Measurements from ENCODE around the gene PLCZ1.

Gene PLCZ1

DNA sequence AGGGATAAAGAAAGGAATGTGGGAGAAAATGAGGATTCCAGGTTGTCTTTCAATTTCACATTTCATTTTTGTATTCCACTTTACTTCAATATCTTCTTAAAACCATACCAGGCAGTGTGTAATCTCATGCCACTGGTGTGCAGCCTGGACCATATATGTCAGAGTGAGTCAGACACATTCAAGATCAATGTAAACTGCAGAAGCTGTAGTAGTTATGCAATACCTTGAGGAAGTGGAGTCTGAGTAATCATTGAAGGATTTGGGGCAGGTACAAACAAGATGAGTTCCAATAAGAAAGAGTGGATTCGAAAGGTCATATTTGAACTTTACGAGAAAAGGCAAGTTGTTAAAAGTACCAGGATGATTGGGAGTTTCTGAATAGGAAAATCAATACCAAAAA lies 14.1 kb downstream of the PLCZ1 start:
- no peak for TF ChIP-seq CTCF (conservative IDR thresholded peaks at IDR 0.05; ENCODE audit: control insufficient read depth, insufficient read depth, low read depth, low read length)
- H3K4me3 ChIP-seq (ENCODE audit: control insufficient read depth, low read depth, low read length), result no peak overlapping the region
- DNase-seq (ENCODE audit: low read depth), result peak; percentile 83

DNA sequence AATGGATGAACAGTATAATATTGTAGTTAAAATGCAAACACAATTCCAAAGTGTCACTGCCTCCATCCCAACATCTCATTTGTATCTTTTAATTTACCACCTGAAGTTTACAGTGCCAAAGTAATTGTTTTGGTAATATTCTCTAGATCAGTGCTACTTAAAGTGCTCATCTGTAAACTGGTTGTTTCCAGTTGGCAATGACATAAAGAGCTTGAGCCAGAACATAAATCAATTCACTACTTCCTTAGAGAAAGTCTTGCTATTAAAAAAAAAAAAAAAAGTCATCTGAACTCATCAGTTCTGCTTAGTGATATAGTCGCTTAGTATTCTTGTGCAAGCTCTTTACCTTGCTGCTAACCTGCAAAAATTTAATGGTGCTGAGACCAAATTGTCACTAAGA lies 16.4 kb downstream of the PLCZ1 start:
- no peak for TF ChIP-seq CTCF (conservative IDR thresholded peaks at IDR 0.05; ENCODE audit: control insufficient read depth, insufficient read depth, low read depth, low read length)
- no peak for DNase-seq (ENCODE audit: low read depth)
- H3K4me3 ChIP-seq (ENCODE audit: control insufficient read depth, low read depth, low read length), result no peak overlapping the region

GRCh38 chr12:18720690-18721089 lies 17.1 kb downstream of the PLCZ1 start:
- H3K4me3 ChIP-seq (ENCODE audit: control insufficient read depth, low read depth, low read length), result no peak overlapping the region
- TF ChIP-seq CTCF (conservative IDR thresholded peaks at IDR 0.05; ENCODE audit: control insufficient read depth, insufficient read depth, low read depth, low read length), result no peak

GRCh38 chr12:18719922-18720510 lies 17.8 kb downstream of the PLCZ1 start:
- H3K4me3 ChIP-seq (ENCODE audit: control insufficient read depth, low read depth, low read length), result no peak overlapping the region
- no peak for TF ChIP-seq CTCF (conservative IDR thresholded peaks at IDR 0.05; ENCODE audit: control insufficient read depth, insufficient read depth, low read depth, low read length)
- DNase-seq (ENCODE audit: low read depth), result no peak

More at GRCh38 chr12:18720690-18721089, 17.1 kb downstream of the PLCZ1 start:
- no peak for DNase-seq (ENCODE audit: low read depth)

DNA sequence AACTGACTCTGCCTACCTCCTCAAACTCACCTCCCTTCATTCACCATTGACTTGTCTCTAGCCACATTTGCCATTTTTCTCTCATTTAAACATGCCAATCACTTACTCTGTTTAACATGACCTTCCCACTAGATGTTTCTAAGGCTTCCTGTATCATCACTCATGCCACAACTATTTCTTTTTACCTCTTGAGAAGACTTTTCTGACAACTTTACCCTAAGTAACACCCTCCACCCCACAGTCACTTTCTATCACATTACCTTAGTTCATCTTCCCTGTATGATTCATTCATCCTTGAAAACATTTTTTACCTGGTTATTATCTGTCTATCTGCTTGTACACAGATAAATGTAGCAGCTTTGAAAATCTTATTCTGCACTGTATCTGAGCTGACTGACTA lies 19.4 kb downstream of the PLCZ1 start:
- DNase-seq (ENCODE audit: low read depth), result no peak

DNA sequence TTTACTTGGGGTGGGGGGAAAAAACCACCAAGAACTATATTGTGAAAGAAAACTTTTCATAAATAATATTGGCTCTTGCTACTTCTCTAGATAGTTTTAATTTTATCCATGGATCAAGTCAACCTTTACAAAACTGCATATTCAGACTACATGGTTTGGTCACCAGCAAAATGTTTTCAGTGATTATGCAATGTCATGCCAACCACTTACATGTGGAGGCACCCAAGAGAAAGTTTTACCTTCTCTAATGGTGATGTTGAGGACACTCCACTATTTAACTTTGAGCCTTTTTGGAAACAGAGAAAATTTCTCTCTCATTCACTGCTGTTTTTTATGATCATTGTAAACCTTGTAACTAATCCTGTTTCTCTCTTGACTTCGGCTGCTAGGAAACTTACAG lies 21.6 kb downstream of the PLCZ1 start:
- no peak overlapping the region for H3K4me3 ChIP-seq (ENCODE audit: control insufficient read depth, low read depth, low read length)
- DNase-seq (ENCODE audit: low read depth), result no peak
- TF ChIP-seq CTCF (conservative IDR thresholded peaks at IDR 0.05; ENCODE audit: control insufficient read depth, insufficient read depth, low read depth, low read length), result no peak

More for the DNA sequence above, 19.4 kb downstream of the PLCZ1 start:
- TF ChIP-seq CTCF (conservative IDR thresholded peaks at IDR 0.05; ENCODE audit: control insufficient read depth, insufficient read depth, low read depth, low read length), result no peak
- H3K4me3 ChIP-seq (ENCODE audit: control insufficient read depth, low read depth, low read length), result no peak overlapping the region

- TF ChIP-seq CTCF (conservative IDR thresholded peaks at IDR 0.05; ENCODE audit: control insufficient read depth, insufficient read depth, low read depth, low read length), result no peak
- peak; percentile 28 for DNase-seq (ENCODE audit: low read depth)
- H3K4me3 ChIP-seq (ENCODE audit: control insufficient read depth, low read depth, low read length), result no peak overlapping the region
These were observed 31.0 kb downstream of the PLCZ1 start for GRCh38 chr12:18706798-18707197.

Measured in fibroblast of mammary gland (primary cell).